ENCODE measurements around the gene KLF9.

The KLF9 gene

GRCh38 chr9:70352356-70352755, 62.1 kb downstream of the KLF9 start:
- DNase-seq, result no peak

GRCh38 chr9:70347046-70347445, 67.4 kb downstream of the KLF9 start:
- DNase-seq, result no peak

- no peak for DNase-seq
Measured at GRCh38 chr9:70340572-70340971, 73.9 kb downstream of the KLF9 start.
